ENCODE results near the gene GABARAPL2.
"Not testable (repeated sequence)": the region's sequence is repeated elsewhere in the genome, so short reads cannot be mapped to it uniquely, and the experiment has no call there.

GABARAPL2 gene

GRCh38 chr16:75537776-75538175 is 28.4 kb upstream of the GABARAPL2 start:
- no peaks in the 10 kb centered on the region for H3K4me1 Mint-ChIP-seq
- H3K9me3 Mint-ChIP-seq, result no peaks in the 10 kb centered on the region
- ATAC-seq (replicated peaks; ENCODE audit: extremely low read depth, poor library complexity, severe bottlenecking), result no peak
- DNase-seq (ENCODE audit: low spot score in 2 of 2), result no peak
- H3K27ac Mint-ChIP-seq (ENCODE audit: low read depth), result no peak overlapping the region
- H3K4me3 Mint-ChIP-seq, result no peak overlapping the region
- H3K27me3 Mint-ChIP-seq, result no peaks in the 10 kb centered on the region
- H3K36me3 Mint-ChIP-seq (ENCODE audit: insufficient read depth), result peaks cover 2% of the 10 kb centered on the region

GRCh38 chr16:75538882-75539565 is 27.2 kb upstream of the GABARAPL2 start:
- H3K27me3 Mint-ChIP-seq; H3K4me1 Mint-ChIP-seq; H3K4me3 Mint-ChIP-seq; H3K27ac Mint-ChIP-seq (ENCODE audit: low read depth); H3K9me3 Mint-ChIP-seq; ATAC-seq (replicated peaks; ENCODE audit: extremely low read depth, poor library complexity, severe bottlenecking); DNase-seq (ENCODE audit: low spot score in 2 of 2); H3K36me3 Mint-ChIP-seq (ENCODE audit: insufficient read depth): not testable (repeated sequence)

- DNase-seq (ENCODE audit: low spot score in 2 of 2), result no peak
- Mint-ChIP-seq H3K36me3 (ENCODE audit: insufficient read depth) (no peaks in the 10 kb centered on the region), H3K27me3 (no peaks in the 10 kb centered on the region), H3K9me3 (no peaks in the 10 kb centered on the region), H3K4me1 (no peaks in the 10 kb centered on the region), H3K4me3 (no peak overlapping the region), H3K27ac (ENCODE audit: low read depth) (no peak overlapping the region)
- ATAC-seq (replicated peaks; ENCODE audit: extremely low read depth, poor library complexity, severe bottlenecking), result no peak
Measured at GRCh38 chr16:75541236-75541635, 24.9 kb upstream of the GABARAPL2 start.

- H3K27ac Mint-ChIP-seq (ENCODE audit: low read depth), result not testable (repeated sequence)
Measured at GRCh38 chr16:75542462-75542861, 23.7 kb upstream of the GABARAPL2 start.

GRCh38 chr16:75545879-75546278 is 20.3 kb upstream of the GABARAPL2 start:
- not testable (repeated sequence) for H3K27me3 Mint-ChIP-seq; H3K4me3 Mint-ChIP-seq; H3K4me1 Mint-ChIP-seq; DNase-seq (ENCODE audit: low spot score in 2 of 2); H3K27ac Mint-ChIP-seq (ENCODE audit: low read depth); H3K9me3 Mint-ChIP-seq; H3K36me3 Mint-ChIP-seq (ENCODE audit: insufficient read depth); ATAC-seq (replicated peaks; ENCODE audit: extremely low read depth, poor library complexity, severe bottlenecking)

More at GRCh38 chr16:75542462-75542861, 23.7 kb upstream of the GABARAPL2 start:
- H3K36me3 Mint-ChIP-seq (ENCODE audit: insufficient read depth); ATAC-seq (replicated peaks; ENCODE audit: extremely low read depth, poor library complexity, severe bottlenecking); H3K4me3 Mint-ChIP-seq; DNase-seq (ENCODE audit: low spot score in 2 of 2); H3K27me3 Mint-ChIP-seq; H3K4me1 Mint-ChIP-seq; H3K9me3 Mint-ChIP-seq: not testable (repeated sequence)

GRCh38 chr16:75546293-75546692 is 19.9 kb upstream of the GABARAPL2 start:
- H3K9me3 Mint-ChIP-seq, result no peaks in the 10 kb centered on the region
- ATAC-seq (replicated peaks; ENCODE audit: extremely low read depth, poor library complexity, severe bottlenecking), result no peak
- no peak overlapping the region for H3K4me3 Mint-ChIP-seq
- H3K36me3 Mint-ChIP-seq (ENCODE audit: insufficient read depth), result no peaks in the 10 kb centered on the region
- H3K27me3 Mint-ChIP-seq, result no peaks in the 10 kb centered on the region
- no peak for DNase-seq (ENCODE audit: low spot score in 2 of 2)
- H3K27ac Mint-ChIP-seq (ENCODE audit: low read depth), result no peak overlapping the region
- H3K4me1 Mint-ChIP-seq, result peaks cover 5% of the 10 kb centered on the region

- H3K36me3 Mint-ChIP-seq (ENCODE audit: insufficient read depth); H3K4me1 Mint-ChIP-seq; H3K27ac Mint-ChIP-seq (ENCODE audit: low read depth); ATAC-seq (replicated peaks; ENCODE audit: extremely low read depth, poor library complexity, severe bottlenecking); DNase-seq (ENCODE audit: low spot score in 2 of 2); H3K27me3 Mint-ChIP-seq; H3K4me3 Mint-ChIP-seq; H3K9me3 Mint-ChIP-seq: not testable (repeated sequence)
Measured at GRCh38 chr16:75548456-75548855, 17.7 kb upstream of the GABARAPL2 start.

GRCh38 chr16:75550211-75550662 is 15.9 kb upstream of the GABARAPL2 start:
- DNase-seq (ENCODE audit: low spot score in 2 of 2) (no peak), ATAC-seq (replicated peaks; ENCODE audit: extremely low read depth, poor library complexity, severe bottlenecking) (no peak)
- H3K4me3 Mint-ChIP-seq, result no peak overlapping the region
- H3K36me3 Mint-ChIP-seq (ENCODE audit: insufficient read depth), result peaks cover 2% of the 10 kb centered on the region
- H3K27me3 Mint-ChIP-seq, result no peaks in the 10 kb centered on the region
- H3K4me1 Mint-ChIP-seq, result peaks cover 6% of the 10 kb centered on the region
- no peaks in the 10 kb centered on the region for H3K9me3 Mint-ChIP-seq
- peak overlapping the region; percentile 46 for H3K27ac Mint-ChIP-seq (ENCODE audit: low read depth)

- H3K9me3 Mint-ChIP-seq, result no peaks in the 10 kb centered on the region
- H3K4me1 Mint-ChIP-seq, result peaks cover 16% of the 10 kb centered on the region
Measured at GRCh38 chr16:75552951-75553350, 13.2 kb upstream of the GABARAPL2 start.

GRCh38 chr16:75555213-75555706 is 10.9 kb upstream of the GABARAPL2 start:
- H3K9me3 Mint-ChIP-seq, result no peaks in the 10 kb centered on the region
- H3K36me3 Mint-ChIP-seq (ENCODE audit: insufficient read depth), result peaks cover 8% of the 10 kb centered on the region
- peaks cover 6% of the 10 kb centered on the region for H3K27me3 Mint-ChIP-seq
- no peak for ATAC-seq (replicated peaks; ENCODE audit: extremely low read depth, poor library complexity, severe bottlenecking)
- no peak overlapping the region for H3K27ac Mint-ChIP-seq (ENCODE audit: low read depth)
- peak overlapping the region; percentile 83 for H3K4me3 Mint-ChIP-seq
- H3K4me1 Mint-ChIP-seq, result peaks cover 12% of the 10 kb centered on the region
- no peak for DNase-seq (ENCODE audit: low spot score in 2 of 2)

More at GRCh38 chr16:75552951-75553350, 13.2 kb upstream of the GABARAPL2 start:
- ATAC-seq (replicated peaks; ENCODE audit: extremely low read depth, poor library complexity, severe bottlenecking), result no peak
- Mint-ChIP-seq H3K27ac (ENCODE audit: low read depth) (no peak overlapping the region), H3K27me3 (no peaks in the 10 kb centered on the region), H3K36me3 (ENCODE audit: insufficient read depth) (peaks cover 8% of the 10 kb centered on the region), H3K4me3 (no peak overlapping the region)
- no peak for DNase-seq (ENCODE audit: low spot score in 2 of 2)

- Mint-ChIP-seq H3K27me3 (peaks cover 6% of the 10 kb centered on the region), H3K4me3 (peak within 1 kb of the TSS; percentile 83), H3K36me3 (ENCODE audit: insufficient read depth) (peaks cover 8% of the 10 kb centered on the region), H3K4me1 (peaks cover 12% of the 10 kb centered on the region), H3K27ac (ENCODE audit: low read depth) (peak within 1 kb of the TSS; percentile 64), H3K9me3 (no peaks in the 10 kb centered on the region)
- ATAC-seq (replicated peaks; ENCODE audit: extremely low read depth, poor library complexity, severe bottlenecking), result peak; percentile 98
- peak; percentile 92 to 94 for DNase-seq (ENCODE audit: low spot score in 2 of 2)
Measured at GRCh38 chr16:75555707-75556430, 10.3 kb upstream of the GABARAPL2 start, which contains the start of gene TMEM231. Gene TMEM231, minus strand, starts transcription at chr16:75556252. Its CDS starts 43 bp downstream, at chr16:75556209.

GRCh38 chr16:75556431-75556950 is 9.7 kb upstream of the GABARAPL2 start:
- DNase-seq (ENCODE audit: low spot score in 2 of 2) (no peak), ATAC-seq (replicated peaks; ENCODE audit: extremely low read depth, poor library complexity, severe bottlenecking) (no peak)
- Mint-ChIP-seq H3K4me1 (peaks cover 12% of the 10 kb centered on the region), H3K27ac (ENCODE audit: low read depth) (peak overlapping the region; percentile 64), H3K36me3 (ENCODE audit: insufficient read depth) (peaks cover 8% of the 10 kb centered on the region), H3K4me3 (peak overlapping the region; percentile 83), H3K27me3 (peaks cover 6% of the 10 kb centered on the region), H3K9me3 (no peaks in the 10 kb centered on the region)

Measured in central memory CD8-positive, alpha-beta T cell (primary cell).